HCT116 (cell line): ENCODE results near the gene FCHSD2. TPM values are rescaled to one million over a fixed set of nuclear protein-coding genes. Genes with fewer than 3 reads are reported as not detected.

ENCODE experiments used
- ATAC-seq: fragments of 200-7000 bp; cut with Tn5 transposase; 2 replicates; pipeline ENCODE4 v1.9.1; 2020; ENCODE audit warnings: mild to moderate bottlenecking, moderate library complexity
- BruUV-seq: library from RNA; stranded (reverse); fragments of 400-500 nt; replicated peaks from 2 replicates; lab custom pipeline; 2021; lab: Mats Ljungman, UMichigan
- CTCF ChIA-PET: fragments of 300-600 bp; sonication (Branson Sonifier 250); formaldehyde crosslinking; loops from one replicate; lab custom pipeline; 2021; ENCODE audit warnings: antibody characterized with exemption; lab: Charles Lee
- POLR2A ChIA-PET: fragments of 300-600, 350-600 bp; sonication (Branson Sonifier 250); formaldehyde crosslinking; loops from one replicate; lab custom pipeline; 2021; ENCODE audit warnings: antibody characterized with exemption; lab: Charles Lee
- RAD21 ChIA-PET, 2 experiments: fragments of 300-600 bp; sonication (Branson Sonifier 250); formaldehyde crosslinking; loops; one replicate each; lab custom pipeline; 2023; ENCODE audit warnings: low total read pairs in 2 of 2; ENCODE audit not compliant: uncharacterized antibody in 2 of 2, unreplicated experiment in 2 of 2, low non-redundant PET in 1 of 2; lab: Charles Lee
- DNase-seq: peaks from one replicate; pipeline ENCODE4 v3.0.0-alpha.2; 2010; ENCODE audit warnings: low read depth, low spot score
- H2AFZ ChIP-seq: fragments of 200-600 bp; shearing (Covaris generic), sonication (generic); 2 replicates; pipeline ENCODE4 v1.6.1; 2017; ENCODE audit warnings: low read depth, mixed run types, mixed read lengths, antibody characterized with exemption, low read length; ENCODE audit not compliant: poor library complexity, severe bottlenecking
- H3K27ac ChIP-seq: 2 replicates; pipeline ENCODE4 v1.5.1; 2012; ENCODE audit warnings: low read depth, low read length
- H3K27me3 ChIP-seq: fragments of 200-600 bp; sonication (generic); 2 replicates; pipeline ENCODE4 v1.6.1; 2016; ENCODE audit warnings: mixed run types, low read length, mixed read lengths; ENCODE audit not compliant: insufficient read depth
- H3K36me3 ChIP-seq, 2 experiments: fragments of 200-500 bp in 1 of 2; fragments of 200-600 bp in 1 of 2; sonication (Bioruptor generic) in 1 of 2; sonication (generic) in 1 of 2; 2 replicates each; pipeline versions ENCODE4 v1.5.1 to v1.6.1; 2014 to 2016; ENCODE audit warnings: low read length in 2 of 2, inconsistent platforms in 1 of 2, mixed read lengths in 1 of 2, mixed run types in 1 of 2; ENCODE audit not compliant: insufficient read depth in 2 of 2, control insufficient read depth in 1 of 2
- H3K4me1 ChIP-seq, 2 experiments: fragments of 200-600 bp in 1 of 2; sonication (generic) in 1 of 2; 2 replicates each; pipeline versions ENCODE4 v1.5.1 to v1.6.1; 2012 to 2017; ENCODE audit warnings: low read length in 2 of 2, inconsistent platforms in 1 of 2, mild to moderate bottlenecking in 1 of 2, mixed read lengths in 1 of 2, mixed run types in 1 of 2, moderate library complexity in 1 of 2; ENCODE audit not compliant: insufficient read depth in 2 of 2, control insufficient read depth in 1 of 2
- H3K4me2 ChIP-seq: fragments of 200-600 bp; sonication (generic); 2 replicates; pipeline ENCODE4 v1.6.1; 2017; ENCODE audit warnings: mixed run types, low read length, mixed read lengths
- H3K4me3 ChIP-seq, 2 experiments: fragments of 200-600 bp in 1 of 2; sonication (generic) in 1 of 2; replicated peaks in 1 of 2; 2 replicates each; pipeline ENCODE4 v1.5.1; 2011 to 2016; ENCODE audit warnings: low read length in 2 of 2, control low read depth in 1 of 2, low read depth in 1 of 2, mild to moderate bottlenecking in 1 of 2, mixed read lengths in 1 of 2, mixed run types in 1 of 2
- H3K79me2 ChIP-seq: fragments of 200-600 bp; sonication (generic); 2 replicates; pipeline ENCODE4 v1.6.1; 2017; ENCODE audit warnings: mild to moderate bottlenecking, mixed run types, low read length, moderate library complexity, mixed read lengths; ENCODE audit not compliant: insufficient read depth
- H3K9ac ChIP-seq: fragments of 200-600 bp; sonication (generic); 2 replicates; pipeline ENCODE4 v1.6.1; 2016; ENCODE audit warnings: low read length, mixed read lengths
- H3K9me2 ChIP-seq: fragments of 200-600 bp; sonication (generic), shearing (Covaris generic); 2 replicates; pipeline ENCODE4 v1.6.1; 2017; ENCODE audit warnings: mixed run types, mild to moderate bottlenecking, moderate library complexity; ENCODE audit not compliant: insufficient read depth
- H3K9me3 ChIP-seq, 2 experiments: fragments of 200-500 bp in 1 of 2; fragments of 200-600 bp in 1 of 2; sonication (Bioruptor generic) in 1 of 2; sonication (generic) in 1 of 2; 2 replicates each; pipeline ENCODE4 v1.6.1; 2014 to 2017; ENCODE audit warnings: low read length in 2 of 2, mixed read lengths in 2 of 2, inconsistent platforms in 1 of 2, low read depth in 1 of 2, mild to moderate bottlenecking in 1 of 2, mixed run types in 1 of 2, moderate library complexity in 1 of 2; ENCODE audit not compliant: control insufficient read depth in 1 of 2, insufficient read depth in 1 of 2
- H4K20me1 ChIP-seq: fragments of 200-600 bp; sonication (generic), shearing (Covaris generic); 2 replicates; pipeline ENCODE4 v1.6.1; 2017; ENCODE audit warnings: mixed run types, mild to moderate bottlenecking, moderate library complexity; ENCODE audit not compliant: insufficient read depth
- ATF3 ChIP-seq: IDR thresholded peaks from 2 replicates; pipeline ENCODE4 v1.6.1; 2012
- CBX3 ChIP-seq: IDR thresholded peaks from 2 replicates; pipeline ENCODE4 v1.6.1; 2012; ENCODE audit warnings: low read depth
- CEBPB ChIP-seq: IDR thresholded peaks from 2 replicates; pipeline ENCODE4 v1.6.1; 2012; ENCODE audit warnings: low read depth
- CTCF ChIP-seq, 3 experiments: fragments of 200-600 bp in 1 of 3; sonication (generic) in 1 of 3; IDR thresholded peaks in 2 of 3; conservative IDR thresholded peaks in 1 of 3; 2 replicates each; pipeline ENCODE4 v1.5.1; 2012 to 2017; ENCODE audit warnings: low read depth in 2 of 3, low read length in 2 of 3, antibody characterized with exemption in 1 of 3, borderline replicate concordance in 1 of 3, control low read depth in 1 of 3, mild to moderate bottlenecking in 1 of 3, mixed read lengths in 1 of 3, mixed run types in 1 of 3, moderate library complexity in 1 of 3; ENCODE audit not compliant: insufficient read depth in 1 of 3
- EGR1 ChIP-seq: IDR thresholded peaks from 2 replicates; pipeline ENCODE4 v1.6.1; 2012; ENCODE audit warnings: low read depth
- ELF1 ChIP-seq: IDR thresholded peaks from 2 replicates; pipeline ENCODE4 v1.6.1; 2012; ENCODE audit warnings: low read depth, borderline replicate concordance
- EZH2 ChIP-seq: fragments of 200-600 bp; sonication (generic); IDR thresholded peaks from 2 replicates; pipeline ENCODE4 v1.6.1; 2017; ENCODE audit warnings: antibody characterized with exemption, mixed run types
- JUND ChIP-seq: IDR thresholded peaks from 2 replicates; pipeline ENCODE4 v1.6.1; 2012
- MAX ChIP-seq: IDR thresholded peaks from 2 replicates; pipeline ENCODE4 v1.6.1; 2012
- POLR2A ChIP-seq: IDR thresholded peaks from 2 replicates; pipeline ENCODE4 v1.7.0; 2011; ENCODE audit warnings: borderline replicate concordance; ENCODE audit not compliant: insufficient read depth, insufficient read length; ENCODE audit errors: extremely low read depth
- RAD21 ChIP-seq: IDR thresholded peaks from 2 replicates; pipeline ENCODE4 v1.6.1; 2012; ENCODE audit warnings: low read depth, mild to moderate bottlenecking
- SIN3A ChIP-seq: IDR thresholded peaks from 2 replicates; pipeline ENCODE4 v1.6.1; 2012; ENCODE audit warnings: low read depth
- SRF ChIP-seq: IDR thresholded peaks from 2 replicates; pipeline ENCODE4 v1.6.1; 2012; ENCODE audit warnings: low read depth
- TCF7L2 ChIP-seq: IDR thresholded peaks from 2 replicates; pipeline ENCODE4 v1.7.0; 2011; ENCODE audit warnings: borderline replicate concordance, inconsistent platforms; ENCODE audit not compliant: insufficient read depth, insufficient read length; ENCODE audit errors: extremely low read depth
- ZBTB33 ChIP-seq: IDR thresholded peaks from 2 replicates; pipeline ENCODE4 v1.6.1; 2011; ENCODE audit warnings: mild to moderate bottlenecking, low read length, moderate library complexity; ENCODE audit not compliant: insufficient replicate concordance; ENCODE audit errors: extremely low read depth
- ZNF274 ChIP-seq: fragments of 200-500 bp; sonication (Bioruptor generic); IDR thresholded peaks from 2 replicates; pipeline ENCODE4 v1.6.1; 2014; ENCODE audit warnings: mild to moderate bottlenecking, low read depth, low read length, inconsistent platforms
- intact Hi-C: fragments of 100-400 bp; cut with micrococcal nuclease; formaldehyde crosslinking; loops from 2 replicates; pipeline ENCODE4 v1.10.0; 2022
- total RNA-seq: library from RNA; stranded (reverse); gene quantifications from one replicate; pipeline ENCODE4 v1.2.1, GENCODE V29; 2021; ENCODE audit not compliant: unreplicated experiment

The FCHSD2 gene
- total RNA-seq, 1 experiment from 2014 or later, result 15.0 TPM

- CTCF ChIA-PET, result no interaction called here
- TF ChIP-seq EGR1, result no peak
- TF ChIP-seq EZH2, result no peak
- TF ChIP-seq ELF1, result no peak
- no peak for TF ChIP-seq CBX3
- Histone ChIP-seq H4K20me1 (no peaks in the 10 kb centered on the region), H3K9me3 (no peaks in the 10 kb centered on the region), H3K79me2 (no peaks in the 10 kb centered on the region), H3K9ac (no peak overlapping the region), H3K4me1 (no peaks in the 10 kb centered on the region), H3K4me2 (no peak overlapping the region), H3K9me2 (no peaks in the 10 kb centered on the region), H3K4me3 (no peak overlapping the region), H2AFZ (no peak overlapping the region), H3K27me3 (no peaks in the 10 kb centered on the region), H3K27ac (no peak overlapping the region), H3K36me3 (no peaks in the 10 kb centered on the region)
- intact Hi-C loops, result no loop called here
- RAD21 ChIA-PET, result no interaction called here
- ATAC-seq (no peak), DNase-seq (no peak)
- BruUV-seq, result no TSS peak
- POLR2A ChIA-PET, result no interaction called here
Observed at GRCh38 chr11:72856065-72856464, 286.1 kb downstream of the FCHSD2 start.

- Histone ChIP-seq H3K9me2 (no peaks in the 10 kb centered on the region), H3K27ac (no peak overlapping the region), H3K4me1 (no peaks in the 10 kb centered on the region), H3K9me3 (no peaks in the 10 kb centered on the region), H3K4me2 (no peak overlapping the region), H3K79me2 (no peaks in the 10 kb centered on the region), H3K36me3 (no peaks in the 10 kb centered on the region), H3K27me3 (no peaks in the 10 kb centered on the region), H3K4me3 (no peak overlapping the region), H4K20me1 (no peaks in the 10 kb centered on the region), H3K9ac (no peak overlapping the region), H2AFZ (no peak overlapping the region)
- no peak for TF ChIP-seq CTCF (IDR thresholded peaks at IDR 0.05 in 2 of 3, conservative IDR thresholded peaks at IDR 0.05 in 1 of 3; ENCODE audit: borderline replicate concordance in 1 of 3, insufficient read depth in 1 of 3, low read depth in 2 of 3, low read length in 2 of 3)
- no peak for TF ChIP-seq ZBTB33
- no peak for TF ChIP-seq TCF7L2
- no peak for TF ChIP-seq EGR1
- no peak for TF ChIP-seq MAX
- no peak for TF ChIP-seq POLR2A
- no peak for TF ChIP-seq SIN3A
- no peak for TF ChIP-seq RAD21
- TF ChIP-seq CEBPB, result no peak
- TF ChIP-seq ZNF274, result no peak
- no peak for TF ChIP-seq ATF3
- TF ChIP-seq JUND, result no peak
- no peak for TF ChIP-seq SRF
- TF ChIP-seq EZH2, result no peak
- ChIA-PET CTCF (no interaction called here), RAD21 (no interaction called here), POLR2A (no interaction called here)
- DNase-seq (no peak), ATAC-seq (no peak)
- intact Hi-C loops, result no loop called here
- no TSS peak for BruUV-seq
Observed at GRCh38 chr11:72851726-72852125, 290.4 kb downstream of the FCHSD2 start.
